BLaER1 treated with 17β-estradiol and CSF1 and Interleukin-3, amounts not matched to agents 10 nM and 100 nM (cell line): ENCODE measurements around the gene ARMC9.

Experiments
- H3K27ac ChIP-seq, 11 experiments: shearing (Covaris generic); formaldehyde crosslinking; 2 replicates each; pipeline ENCODE4 v1.8.1; 2022
- H3K27me3 ChIP-seq, 11 experiments: shearing (Covaris generic); formaldehyde crosslinking; 2 replicates each; pipeline ENCODE4 v1.8.1; 2022
- H3K36me3 ChIP-seq, 11 experiments: shearing (Covaris generic); formaldehyde crosslinking; 2 replicates each; pipeline ENCODE4 v1.8.1; 2022
- H3K4me1 ChIP-seq, 10 experiments: shearing (Covaris generic); formaldehyde crosslinking; 2 replicates each; pipeline ENCODE4 v1.8.1; 2022
- H3K4me2 ChIP-seq, 11 experiments: shearing (Covaris generic); formaldehyde crosslinking; 2 replicates each; pipeline ENCODE4 v1.8.1; 2022
- H3K4me3 ChIP-seq, 10 experiments: shearing (Covaris generic); formaldehyde crosslinking; 2 replicates each; pipeline ENCODE4 v1.8.1; 2022
- H3K9ac ChIP-seq, 11 experiments: shearing (Covaris generic); formaldehyde crosslinking; 2 replicates each; pipeline ENCODE4 v1.8.1; 2022
- H3K9me3 ChIP-seq, 11 experiments: shearing (Covaris generic); formaldehyde crosslinking; replicated peaks in 1 of 11; 2 replicates each; pipeline ENCODE4 v1.8.1; 2022
- H4K20me1 ChIP-seq, 11 experiments: shearing (Covaris generic); formaldehyde crosslinking; 2 replicates each; pipeline ENCODE4 v1.8.1; 2022
- Cebpa-rat ChIP-seq, 11 experiments: shearing (Covaris generic); IDR thresholded peaks; 2 replicates each; pipeline ENCODE4 v1.8.1; 2022

The ARMC9 gene

DNA sequence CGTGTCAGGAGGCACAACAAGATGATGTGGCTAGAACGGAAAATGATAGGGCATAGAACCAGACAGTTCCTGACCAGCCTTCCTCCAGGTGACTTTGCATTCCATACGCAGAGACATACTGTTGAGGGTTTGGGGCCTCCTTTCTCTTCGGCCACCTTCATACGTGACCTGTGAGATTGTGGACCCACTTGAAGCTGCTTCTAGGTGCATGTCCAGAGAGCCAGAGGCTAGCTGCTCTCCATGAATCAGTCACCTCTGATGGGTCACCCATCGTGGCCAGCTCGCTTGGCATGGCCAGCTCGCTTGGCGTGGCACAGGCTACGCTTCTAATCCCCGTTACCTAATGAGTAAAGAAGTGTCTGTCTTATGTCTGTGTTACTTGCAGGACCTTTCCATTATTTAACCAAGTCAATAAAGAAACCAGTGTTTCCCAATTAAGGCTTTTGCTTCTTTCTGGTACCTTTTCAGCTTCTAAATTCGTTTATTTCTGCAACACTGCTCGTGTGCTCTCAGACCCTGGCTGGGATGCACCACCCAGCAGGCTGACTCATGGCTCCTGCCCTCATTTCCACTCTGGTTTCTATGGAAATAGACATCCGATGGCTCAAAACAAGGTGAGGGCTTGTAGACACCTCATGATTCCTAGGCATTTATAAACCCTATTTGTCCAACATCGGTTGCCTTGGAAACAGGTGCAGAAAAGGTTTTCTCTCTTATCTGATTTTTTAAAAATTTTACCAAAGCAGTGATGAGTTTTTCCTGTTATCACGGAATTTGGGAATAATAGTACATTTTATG, 110.4 kb downstream of the ARMC9 start:
- H3K9me3 ChIP-seq, result no peaks in the 10 kb centered on the region
- H4K20me1 ChIP-seq, result no peaks in the 10 kb centered on the region
- no peak for TF ChIP-seq Cebpa-rat (IDR thresholded peaks at IDR 0.05)
- H3K27ac ChIP-seq, result no peak overlapping the region
- no peaks in the 10 kb centered on the region for H3K36me3 ChIP-seq
- no peak overlapping the region for H3K4me3 ChIP-seq
- peaks cover 0 to 17% (median 2%) of the 10 kb centered on the region in 10 experiments; a peak in 10 of 20 replicates for H3K4me1 ChIP-seq
- H3K27me3 ChIP-seq, result no peaks in the 10 kb centered on the region
- no peak overlapping the region for H3K4me2 ChIP-seq
- no peak overlapping the region for H3K9ac ChIP-seq

- no peaks in the 10 kb centered on the region for H4K20me1 ChIP-seq
- no peaks in the 10 kb centered on the region for H3K27me3 ChIP-seq
- H3K27ac ChIP-seq, result no peak overlapping the region
- 0 out of 22 replicates have a peak, but pooled peaks cover 0 to 6% (median 0%) of the 10 kb centered on the region in 11 experiments for H3K36me3 ChIP-seq
- no peak overlapping the region for H3K9ac ChIP-seq
- H3K4me1 ChIP-seq, result peaks cover 0 to 33% (median 12%) of the 10 kb centered on the region in 10 experiments; a peak in 11 of 20 replicates
- peaks cover 7 to 20% (median 10%) of the 10 kb centered on the region in 11 experiments; a peak in 21 of 22 replicates for H3K9me3 ChIP-seq
- no peak overlapping the region for H3K4me3 ChIP-seq
- no peak for TF ChIP-seq Cebpa-rat (IDR thresholded peaks at IDR 0.05)
- no peak overlapping the region for H3K4me2 ChIP-seq
Measured at GRCh38 chr2:231312066-231312465, 113.6 kb downstream of the ARMC9 start.

GRCh38 chr2:231315896-231316295, 117.5 kb downstream of the ARMC9 start:
- Histone ChIP-seq H3K27me3 (no peaks in the 10 kb centered on the region), H3K27ac (peak overlapping the region in 6 of 11 experiments; percentile 13 to 76 (median 55); a peak in 8 of 22 replicates), H3K4me1 (peaks cover 0 to 54% (median 20%) of the 10 kb centered on the region in 10 experiments; a peak in 12 of 20 replicates), H3K9me3 (peaks cover 17 to 38% (median 26%) of the 10 kb centered on the region in 11 experiments), H3K4me3 (no peak overlapping the region), H3K4me2 (peak overlapping the region in 5 of 11 experiments; percentile 27 to 68 (median 44); a peak in 7 of 22 replicates), H3K9ac (peak overlapping the region in 1 of 11 experiments; percentile 41; a peak in 1 of 22 replicates), H4K20me1 (no peaks in the 10 kb centered on the region), H3K36me3 (peaks cover 0 to 18% (median 0%) of the 10 kb centered on the region in 11 experiments; a peak in 1 of 22 replicates)
- TF ChIP-seq Cebpa-rat (IDR thresholded peaks at IDR 0.05), result no peak

DNA sequence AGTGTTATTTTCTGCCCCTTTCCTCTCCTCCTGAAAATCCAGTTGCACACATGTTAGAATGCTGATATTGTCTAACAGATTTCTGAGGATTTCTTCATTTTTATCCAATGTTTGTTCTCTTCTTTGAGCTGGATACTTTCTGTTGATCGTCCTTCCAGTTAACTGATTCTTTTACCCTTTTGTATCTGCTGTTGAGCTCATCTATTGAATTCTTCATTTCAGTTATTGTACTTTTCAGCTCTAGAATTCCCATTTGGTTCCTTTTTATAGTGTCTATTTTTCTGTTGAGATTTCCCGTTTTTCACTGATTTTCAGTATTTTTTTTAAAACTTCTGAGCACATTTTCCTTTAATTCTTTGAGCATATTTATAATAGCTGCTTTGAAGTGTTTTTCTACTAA, 119.1 kb downstream of the ARMC9 start:
- no peak overlapping the region for H3K4me2 ChIP-seq
- H3K27ac ChIP-seq, result no peak overlapping the region
- no peak for TF ChIP-seq Cebpa-rat (IDR thresholded peaks at IDR 0.05)
- H3K36me3 ChIP-seq, result peaks cover 0 to 18% (median 0%) of the 10 kb centered on the region in 11 experiments; a peak in 1 of 22 replicates
- no peaks in the 10 kb centered on the region for H4K20me1 ChIP-seq
- H3K4me3 ChIP-seq, result no peak overlapping the region
- H3K9ac ChIP-seq, result no peak overlapping the region
- H3K27me3 ChIP-seq, result no peaks in the 10 kb centered on the region
- peaks cover 0 to 62% (median 34%) of the 10 kb centered on the region in 10 experiments; a peak in 15 of 20 replicates for H3K4me1 ChIP-seq
- H3K9me3 ChIP-seq, result peaks cover 17 to 38% (median 26%) of the 10 kb centered on the region in 11 experiments

DNA sequence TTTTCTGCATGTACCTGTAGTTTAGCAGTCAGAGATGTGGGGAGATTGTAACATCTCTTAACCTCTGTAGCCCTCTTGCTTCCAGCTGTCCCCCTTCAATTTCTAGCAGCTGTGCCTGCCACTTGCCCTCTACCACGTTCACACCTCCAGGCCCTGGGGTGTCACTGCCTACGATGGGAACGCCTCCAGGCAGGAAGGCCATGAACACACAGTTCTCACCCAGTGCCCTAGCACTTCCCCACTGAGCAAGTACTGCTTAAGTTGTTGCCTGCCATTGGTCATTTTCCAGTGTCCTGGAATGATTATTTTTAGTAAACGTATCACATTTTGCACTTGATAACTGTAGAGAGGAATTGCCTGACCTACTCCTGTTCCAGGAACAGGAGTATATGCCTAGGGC, 120.0 kb downstream of the ARMC9 start:
- Histone ChIP-seq H3K36me3 (peaks cover 0 to 18% (median 0%) of the 10 kb centered on the region in 11 experiments; a peak in 1 of 22 replicates), H3K4me3 (no peak overlapping the region), H3K9ac (no peak overlapping the region), H3K27ac (peak overlapping the region in 1 of 11 experiments; percentile 38; a peak in 1 of 22 replicates), H3K4me2 (peak overlapping the region in 3 of 11 experiments; percentile 80 to 85 (median 83); a peak in 5 of 22 replicates), H3K9me3 (peaks cover 17 to 38% (median 26%) of the 10 kb centered on the region in 11 experiments), H4K20me1 (no peaks in the 10 kb centered on the region), H3K27me3 (no peaks in the 10 kb centered on the region), H3K4me1 (peaks cover 0 to 71% (median 37%) of the 10 kb centered on the region in 10 experiments; a peak in 15 of 20 replicates)
- TF ChIP-seq Cebpa-rat (IDR thresholded peaks at IDR 0.05), result no peak

DNA sequence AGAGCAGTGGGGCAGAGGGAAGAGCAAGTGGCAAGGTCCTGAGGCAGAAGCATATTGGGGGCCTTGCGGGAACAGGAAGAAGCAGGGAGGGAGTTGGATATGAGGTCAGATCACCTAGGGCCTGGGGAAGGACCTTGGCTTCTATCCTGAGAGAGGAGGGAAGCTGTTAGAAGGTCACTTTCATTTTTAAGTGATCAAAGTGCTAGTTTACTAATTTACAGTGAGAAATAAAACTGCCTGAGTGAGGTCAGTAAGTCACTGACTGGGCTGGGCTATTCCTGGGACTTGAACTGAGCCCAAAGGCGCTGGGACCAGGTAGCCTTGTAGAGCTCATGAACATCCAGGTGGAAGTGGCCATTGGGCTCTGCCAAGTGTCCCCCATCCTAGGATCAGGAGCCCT, 120.5 kb downstream of the ARMC9 start:
- Histone ChIP-seq H3K9ac (no peak overlapping the region), H3K36me3 (peaks cover 0 to 18% (median 0%) of the 10 kb centered on the region in 11 experiments; a peak in 1 of 22 replicates), H3K27ac (peak overlapping the region in 2 of 11 experiments; percentile 23 to 38; a peak in 3 of 22 replicates), H3K4me2 (peak overlapping the region in 5 of 11 experiments; percentile 52 to 85 (median 80); a peak in 11 of 22 replicates), H3K4me3 (no peak overlapping the region), H3K9me3 (peaks cover 17 to 38% (median 26%) of the 10 kb centered on the region in 11 experiments), H3K27me3 (no peaks in the 10 kb centered on the region), H3K4me1 (peaks cover 0 to 73% (median 37%) of the 10 kb centered on the region in 10 experiments; a peak in 15 of 20 replicates), H4K20me1 (no peaks in the 10 kb centered on the region)
- TF ChIP-seq Cebpa-rat (IDR thresholded peaks at IDR 0.05), result no peak

GRCh38 chr2:231319867-231320266, 121.4 kb downstream of the ARMC9 start:
- peak overlapping the region in 3 of 11 experiments; percentile 1 to 93 (median 38); a peak in 4 of 22 replicates for H3K27ac ChIP-seq
- no peaks in the 10 kb centered on the region for H4K20me1 ChIP-seq
- H3K9ac ChIP-seq, result no peak overlapping the region
- peaks cover 0 to 18% (median 0%) of the 10 kb centered on the region in 11 experiments; a peak in 1 of 22 replicates for H3K36me3 ChIP-seq
- H3K27me3 ChIP-seq, result no peaks in the 10 kb centered on the region
- peaks cover 0 to 73% (median 37%) of the 10 kb centered on the region in 10 experiments; a peak in 15 of 20 replicates for H3K4me1 ChIP-seq
- no peak overlapping the region for H3K4me3 ChIP-seq
- TF ChIP-seq Cebpa-rat (IDR thresholded peaks at IDR 0.05), result no peak
- H3K9me3 ChIP-seq, result peaks cover 17 to 38% (median 26%) of the 10 kb centered on the region in 11 experiments
- H3K4me2 ChIP-seq, result peak overlapping the region in 5 of 11 experiments; percentile 52 to 85 (median 80); a peak in 9 of 22 replicates

DNA sequence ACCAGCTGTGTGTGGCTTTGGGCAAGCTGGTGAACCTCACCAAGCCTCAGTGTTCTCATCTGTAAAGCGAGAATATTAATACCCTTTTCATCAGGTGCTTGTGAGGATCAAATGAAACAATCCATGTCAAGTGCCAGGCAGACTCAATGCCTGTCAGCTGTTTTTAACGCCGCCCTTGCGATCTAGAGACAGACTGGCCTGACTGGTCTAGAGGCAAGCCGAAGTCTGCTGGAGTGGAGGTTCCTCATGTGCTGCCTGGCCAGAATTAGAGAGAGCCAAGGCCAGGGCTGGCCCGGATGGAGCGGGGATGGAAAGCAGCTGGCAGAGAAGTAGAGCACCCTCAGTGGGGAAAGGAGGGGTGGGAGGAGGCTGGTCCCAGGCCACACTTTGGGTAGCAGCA, 122.6 kb downstream of the ARMC9 start:
- Histone ChIP-seq H3K4me2 (peak overlapping the region in 8 of 11 experiments; percentile 28 to 85 (median 66); a peak in 14 of 22 replicates), H4K20me1 (no peaks in the 10 kb centered on the region), H3K4me1 (peaks cover 0 to 65% (median 34%) of the 10 kb centered on the region in 10 experiments; a peak in 15 of 20 replicates), H3K9me3 (peaks cover 17 to 32% (median 26%) of the 10 kb centered on the region in 11 experiments), H3K27ac (peak overlapping the region in 8 of 11 experiments; percentile 63 to 93 (median 86); a peak in 15 of 22 replicates), H3K9ac (peak overlapping the region in 7 of 11 experiments; percentile 16 to 79 (median 72); a peak in 14 of 22 replicates), H3K27me3 (no peaks in the 10 kb centered on the region), H3K36me3 (peaks cover 0 to 18% (median 0%) of the 10 kb centered on the region in 11 experiments; a peak in 1 of 22 replicates), H3K4me3 (peak overlapping the region in 3 of 10 experiments; percentile 9 to 25 (median 15); a peak in 3 of 20 replicates)
- no peak for TF ChIP-seq Cebpa-rat (IDR thresholded peaks at IDR 0.05)
